Stimulated activated CD8-positive, alpha-beta memory T cell treated with anti-CD3 and anti-CD28 coated beads, Interleukin-15, amount 100 ng/mL, for 4 hours (primary cell): ENCODE measurements around the gene PCP2.

Source experiments
- DNase-seq, 2 donors: peaks; one replicate each; pipeline ENCODE4 v3.0.0-alpha.2; 2020; ENCODE audit warnings: low read depth in 2 of 2

PCP2 gene

GRCh38 chr19:7633698-7634097 lies at the start of gene PCP2:
Gene PCP2, minus strand, starts transcription at chr19:7633719. Its CDS starts 262 bp downstream, at chr19:7633457.
- DNase-seq: no peak

DNA sequence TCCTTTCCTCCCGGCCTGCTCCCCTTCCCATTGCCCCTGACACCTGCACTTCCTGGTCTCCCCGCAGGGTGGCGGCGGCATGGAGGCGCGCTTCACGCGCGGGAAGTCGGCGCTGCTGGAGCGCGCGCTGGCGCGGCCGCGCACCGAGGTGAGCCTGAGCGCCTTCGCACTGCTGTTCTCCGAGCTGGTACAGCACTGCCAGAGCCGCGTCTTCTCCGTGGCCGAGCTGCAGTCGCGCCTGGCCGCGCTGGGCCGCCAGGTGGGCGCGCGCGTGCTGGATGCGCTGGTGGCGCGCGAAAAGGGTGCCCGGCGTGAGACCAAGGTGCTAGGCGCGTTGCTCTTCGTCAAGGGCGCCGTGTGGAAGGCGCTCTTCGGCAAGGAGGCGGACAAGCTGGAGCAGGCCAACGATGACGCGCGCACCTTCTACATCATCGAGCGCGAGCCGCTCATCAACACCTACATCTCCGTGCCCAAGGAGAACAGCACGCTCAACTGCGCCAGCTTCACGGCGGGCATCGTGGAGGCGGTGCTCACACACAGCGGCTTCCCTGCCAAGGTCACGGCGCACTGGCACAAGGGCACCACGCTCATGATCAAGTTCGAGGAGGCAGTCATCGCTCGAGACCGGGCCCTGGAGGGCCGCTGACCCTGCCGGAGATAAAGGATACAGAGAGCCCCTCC lies 48.8 kb upstream of the PCP2 start:
- no peak for DNase-seq

GRCh38 chr19:7681340-7682174 lies 48.0 kb upstream of the PCP2 start:
- peak; percentile 48 to 76 for DNase-seq

GRCh38 chr19:7680606-7681339 lies 47.3 kb upstream of the PCP2 start, which contains the start of gene TRAPPC5:
Gene TRAPPC5, plus strand, starts transcription at chr19:7680833. Its CDS starts 1,421 bp downstream, at chr19:7682254.
- DNase-seq: peak; percentile 70 to 78

- DNase-seq: no peak
These were observed 46.5 kb upstream of the PCP2 start for GRCh38 chr19:7679771-7680605.

- DNase-seq: peak; percentile 34 to 57
These were observed 45.6 kb upstream of the PCP2 start for GRCh38 chr19:7678971-7679751.

- no peak for DNase-seq
These were observed 44.3 kb upstream of the PCP2 start for GRCh38 chr19:7677669-7678311.

DNA sequence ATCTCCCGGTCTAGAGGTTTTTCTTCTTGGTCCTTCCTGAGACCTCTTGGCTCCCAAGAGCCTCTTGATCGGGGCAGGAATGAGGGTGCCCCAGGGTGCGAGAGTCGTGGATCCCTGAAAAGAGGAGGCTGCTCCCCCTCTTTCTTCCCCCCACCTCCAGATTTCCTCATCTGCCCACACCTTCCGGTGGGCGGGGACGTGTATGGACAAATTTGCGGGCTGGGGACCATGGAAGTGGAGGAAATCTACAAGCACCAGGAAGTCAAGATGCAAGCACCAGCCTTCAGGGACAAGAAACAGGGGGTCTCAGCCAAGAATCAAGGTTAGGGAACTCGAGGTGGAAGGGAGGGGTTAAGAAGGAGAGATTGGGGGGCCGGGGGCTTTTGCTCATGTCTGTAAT lies 43.3 kb upstream of the PCP2 start, which contains the start of gene MCEMP1:
MCEMP1 (plus strand) TSS at position 237 of the 400 bp plus-strand sequence; CDS start at position 268, 31 bp downstream.
- no peak for DNase-seq

DNA sequence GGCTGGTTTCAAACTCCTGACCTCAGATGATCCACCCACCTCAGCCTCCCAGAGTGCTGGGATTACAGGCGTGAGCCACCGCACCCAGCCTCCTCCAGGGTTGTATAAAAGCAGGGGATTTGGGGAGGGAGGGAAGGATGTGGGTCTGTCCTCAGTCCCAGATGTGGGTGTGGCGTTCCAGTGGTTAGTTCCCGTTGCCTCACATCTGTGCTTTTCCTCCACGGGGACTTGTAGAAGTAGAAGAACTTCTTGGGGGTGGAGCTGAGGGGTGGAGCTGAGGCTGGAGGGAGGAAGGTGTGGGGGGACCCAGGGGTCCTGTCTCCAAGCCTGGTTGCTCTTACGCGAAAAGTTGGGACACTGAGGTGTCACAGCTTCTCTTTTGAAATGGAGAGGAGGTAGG lies 42.9 kb upstream of the PCP2 start:
- no peak for DNase-seq

- no peak for DNase-seq
These were observed 40.8 kb upstream of the PCP2 start for GRCh38 chr19:7674010-7675005.

- DNase-seq: no peak
These were observed 39.0 kb upstream of the PCP2 start for GRCh38 chr19:7672522-7672921.

GRCh38 chr19:7670790-7671189 lies 37.3 kb upstream of the PCP2 start:
- no peak for DNase-seq

- no peak for DNase-seq
These were observed 36.7 kb upstream of the PCP2 start for GRCh38 chr19:7670150-7670783.

DNA sequence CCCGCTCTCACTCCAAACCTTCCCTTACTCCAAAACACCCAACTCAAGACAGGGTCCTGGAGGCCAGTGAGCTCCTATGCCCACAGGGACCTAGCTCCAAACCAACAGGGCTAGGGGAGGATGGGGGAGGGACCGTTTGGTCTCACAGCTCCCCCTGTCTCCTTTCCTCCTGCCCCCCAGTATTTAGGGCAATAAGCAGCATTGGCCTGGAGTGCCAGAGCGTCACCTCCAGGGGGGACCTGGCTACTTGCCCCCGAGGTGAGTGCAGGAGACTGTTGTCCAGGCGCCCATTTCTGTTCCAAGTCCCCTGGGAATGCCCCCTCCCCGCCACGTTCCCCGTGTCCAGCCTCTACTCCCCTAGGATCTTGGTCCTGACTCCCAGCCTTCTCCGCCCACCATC lies 36.1 kb upstream of the PCP2 start:
- DNase-seq: no peak

- DNase-seq: no peak
These were observed 35.3 kb upstream of the PCP2 start, which contains the start of gene RETN for GRCh38 chr19:7668842-7669241. Gene RETN, plus strand, starts transcription at chr19:7669049. Its CDS starts 278 bp downstream, at chr19:7669327.

- DNase-seq: no peak
These were observed 31.6 kb upstream of the PCP2 start for GRCh38 chr19:7665076-7665475.

DNA sequence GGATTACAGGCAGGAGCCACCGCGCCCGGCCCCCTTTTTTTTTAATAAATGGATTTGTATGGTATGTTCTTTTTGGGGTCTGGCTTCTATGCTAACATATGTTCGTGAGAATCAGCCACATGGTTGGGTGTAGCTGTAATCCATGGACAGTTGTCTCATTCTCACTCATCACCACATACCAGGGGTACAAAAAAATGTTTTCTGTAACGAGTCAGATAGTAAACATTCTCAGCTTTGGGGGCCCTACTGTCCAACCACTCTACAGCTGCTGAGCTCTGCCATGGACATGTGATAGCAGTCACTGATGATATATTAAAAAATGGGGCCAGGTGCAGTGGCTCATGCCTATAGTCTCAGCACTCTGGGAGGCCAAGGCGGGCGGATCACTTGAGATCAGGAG lies 30.2 kb upstream of the PCP2 start:
- DNase-seq: no peak

GRCh38 chr19:7662657-7663056 lies 29.1 kb upstream of the PCP2 start:
- DNase-seq: no peak
